Endothelial cell of umbilical vein (primary cell): Measurements from ENCODE around the gene RAP1GAP2. TPM values are rescaled to one million over a fixed set of nuclear protein-coding genes. Genes with fewer than 3 reads are reported as not detected.

Source experiments
- BruUV-seq: library from RNA; stranded (reverse); fragments of 400-500 nt; replicated peaks from 2 replicates; lab custom pipeline; 2021; lab: Mats Ljungman, UMichigan
- CTCF ChIA-PET: fragments of 300-600, 350-600 bp; sonication (Branson Sonifier 250); formaldehyde crosslinking; loops from one replicate; lab custom pipeline; 2021; ENCODE audit warnings: antibody characterized with exemption, inconsistent platforms; lab: Charles Lee
- POLR2A ChIA-PET: fragments of 300-600, 350-600 bp; sonication (Branson Sonifier 250); formaldehyde crosslinking; loops from one replicate; lab custom pipeline; 2021; ENCODE audit warnings: antibody characterized with exemption, inconsistent platforms; lab: Charles Lee
- DNase-seq: peaks from one replicate; pipeline ENCODE4 v3.0.0-alpha.2; 2011; ENCODE audit warnings: low read depth, low spot score
- FAIRE-seq: peaks from 2 replicates; lab custom pipeline; 2011; peaks lifted over from hg19 to GRCh38; lab: Jason Lieb, UNC
- H2AFZ ChIP-seq: 2 replicates; pipeline ENCODE4 v1.6.0; 2012; ENCODE audit warnings: low read depth, low read length, control low read depth, inconsistent platforms
- H3K27ac ChIP-seq: 2 replicates; pipeline ENCODE4 v1.5.1; 2011; ENCODE audit warnings: low read depth, mild to moderate bottlenecking, control low read depth, low read length, moderate library complexity; ENCODE audit not compliant: insufficient read depth
- H3K27me3 ChIP-seq, 2 experiments: 2 replicates each; pipeline versions ENCODE4 v1.6.0 to v1.6.1; 2011; ENCODE audit warnings: low read length in 2 of 2, mixed read lengths in 1 of 2; ENCODE audit not compliant: control insufficient read depth in 2 of 2, insufficient read depth in 2 of 2
- H3K36me3 ChIP-seq, 2 experiments: 2 replicates in 1 of 2; 3 replicates in 1 of 2; pipeline ENCODE4 v1.5.1; 2011; ENCODE audit warnings: low read length in 2 of 2, mild to moderate bottlenecking in 1 of 2, moderate library complexity in 1 of 2; ENCODE audit not compliant: control insufficient read depth in 2 of 2, insufficient read depth in 2 of 2; ENCODE audit errors: extremely low read depth in 1 of 2
- H3K4me1 ChIP-seq: 3 replicates; pipeline ENCODE4 v1.5.1; 2011; ENCODE audit warnings: mild to moderate bottlenecking, low read length; ENCODE audit not compliant: control insufficient read depth, insufficient read depth; ENCODE audit errors: extremely low read depth
- H3K4me2 ChIP-seq: 2 replicates; pipeline ENCODE4 v1.6.1; 2011; ENCODE audit warnings: low read length, control low read depth, mixed read lengths; ENCODE audit not compliant: insufficient read depth
- H3K4me3 ChIP-seq, 3 experiments: fragments of 200-600 bp in 1 of 3; sonication (generic), shearing (Covaris generic) in 1 of 3; replicated peaks in 1 of 3; 2 replicates each; pipeline ENCODE4 v1.5.1; 2011 to 2016; ENCODE audit warnings: control low read depth in 3 of 3, low read length in 3 of 3, mild to moderate bottlenecking in 2 of 3, inconsistent platforms in 1 of 3, low read depth in 1 of 3, moderate library complexity in 1 of 3; ENCODE audit not compliant: insufficient read depth in 1 of 3
- H3K79me2 ChIP-seq: 2 replicates; pipeline ENCODE4 v1.6.0; 2012; ENCODE audit warnings: low read length, inconsistent platforms; ENCODE audit not compliant: control insufficient read depth, insufficient read depth
- H3K9ac ChIP-seq: replicated peaks from 2 replicates; pipeline ENCODE3; 2011; ENCODE audit warnings: low read length, control low read depth; ENCODE audit not compliant: insufficient read depth; ENCODE audit errors: extremely low read depth
- H3K9me1 ChIP-seq: replicated peaks from 3 replicates; pipeline ENCODE4 v1.6.0; 2011; ENCODE audit warnings: mild to moderate bottlenecking, low read length; ENCODE audit not compliant: control insufficient read depth, insufficient read depth; ENCODE audit errors: extremely low read depth
- H3K9me3 ChIP-seq: replicated peaks from 2 replicates; pipeline ENCODE4 v1.5.1; 2012; ENCODE audit warnings: low read length, inconsistent platforms; ENCODE audit not compliant: control insufficient read depth, insufficient read depth
- H4K20me1 ChIP-seq: replicated peaks from 2 replicates; pipeline ENCODE3; 2011; ENCODE audit warnings: mild to moderate bottlenecking, low read length; ENCODE audit not compliant: control insufficient read depth, insufficient read depth; ENCODE audit errors: extremely low read depth
- EZH2 ChIP-seq: IDR thresholded peaks from 2 replicates; pipeline ENCODE4 v1.6.1; 2012; ENCODE audit warnings: borderline replicate concordance, low read depth, mild to moderate bottlenecking, moderate library complexity, low read length, inconsistent platforms; ENCODE audit not compliant: severe bottlenecking
- FOS ChIP-seq: IDR thresholded peaks from 2 replicates; pipeline ENCODE4 v1.6.1; 2011; ENCODE audit warnings: mild to moderate bottlenecking, low read length, moderate library complexity, borderline replicate concordance; ENCODE audit not compliant: insufficient read depth
- GATA2 ChIP-seq: IDR thresholded peaks from 2 replicates; pipeline ENCODE4 v1.7.0; 2011; ENCODE audit warnings: low read depth, mild to moderate bottlenecking, moderate library complexity, mixed read lengths, low read length; ENCODE audit not compliant: insufficient read length, insufficient read depth
- JUN ChIP-seq: IDR thresholded peaks from 2 replicates; pipeline ENCODE4 v1.6.1; 2011; ENCODE audit warnings: borderline replicate concordance, low read depth; ENCODE audit not compliant: insufficient read length, insufficient read depth
- MYC ChIP-seq: IDR thresholded peaks from one replicate; pipeline ENCODE4 v1.6.1; 2011; ENCODE audit warnings: mild to moderate bottlenecking, low read depth, low read length
- POLR2A ChIP-seq: IDR thresholded peaks from 2 replicates; pipeline ENCODE4 v1.6.1; 2012; ENCODE audit warnings: low read depth, mild to moderate bottlenecking, control low read depth, low read length
- POLR2AphosphoS5 ChIP-seq: IDR thresholded peaks from 2 replicates; pipeline ENCODE4 v1.6.1; 2012; ENCODE audit warnings: low read depth, mild to moderate bottlenecking, control low read depth, low read length, moderate library complexity; ENCODE audit not compliant: insufficient read depth
- dilution Hi-C: fragments of 300-500 bp; cut with MboI; formaldehyde crosslinking; loops from one replicate; pipeline ENCODE4 v1.15.0; 2019; ENCODE audit warnings: low sequenced_read_pairs; ENCODE audit not compliant: extremely low pct_ligation_motif_present
- intact Hi-C: fragments of 100-400 bp; cut with micrococcal nuclease; formaldehyde crosslinking; loops from one replicate; pipeline ENCODE4 v1.10.0; 2022
- polyA plus RNA-seq, 4 experiments: library from polyadenylated mRNA; depleted of rRNA in 3 of 4; stranded (reverse) in 3 of 4; unstranded in 1 of 4; fragments of >200 nt; gene quantifications; 2 replicates each; pipeline versions ENCODE4 v1.2.1 to v1.2.3, GENCODE V29; 2011 to 2012; ENCODE audit warnings: missing spikeins in 1 of 4
- total RNA-seq: library from RNA; stranded (reverse); gene quantifications from 2 replicates; pipeline ENCODE4 v1.2.3, GENCODE V29; 2021
- TF ChIP-seq, protein P1 (sequence below), 2 donors: IDR thresholded peaks; 1 replicate in 1 of 2; 2 replicates in 1 of 2; pipeline ENCODE4 v1.5.1; 2011; ENCODE audit warnings: low read length in 2 of 2, mild to moderate bottlenecking in 2 of 2, moderate library complexity in 2 of 2, control low read depth in 1 of 2, inconsistent platforms in 1 of 2, low read depth in 1 of 2; ENCODE audit not compliant: insufficient read depth in 1 of 2; ENCODE audit errors: extremely low read depth in 1 of 2
- TF ChIP-seq, protein P2 (sequence below): IDR thresholded peaks from 2 replicates; pipeline ENCODE4 v1.6.1; 2011; ENCODE audit not compliant: insufficient read depth, insufficient read length

RAP1GAP2 gene
- total and polyA plus RNA-seq, 2 donors (not counting 3 experiments of a cell fraction or from before 2014, with no cell fraction given) = 1.4 to 3.6 TPM

DNA sequence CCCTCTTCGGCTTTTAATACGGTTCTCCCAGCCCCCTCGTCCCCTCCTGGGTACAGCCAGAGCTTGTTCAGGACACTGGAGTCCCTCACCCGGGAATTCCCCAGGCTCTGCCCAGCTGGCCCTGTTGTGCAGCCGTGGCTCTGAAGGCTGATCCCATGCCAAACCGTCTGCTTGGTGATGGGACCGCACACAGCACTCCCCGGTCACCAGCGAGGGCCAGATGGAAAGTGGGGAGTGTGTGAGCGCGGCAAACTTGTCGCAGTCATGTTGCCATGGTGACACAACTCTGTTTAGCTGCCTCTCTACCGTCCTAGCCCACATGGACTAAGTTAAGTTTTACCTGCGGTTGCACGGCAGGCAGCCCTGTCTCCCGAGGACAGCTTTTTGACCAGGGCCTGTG is 107.9 kb downstream of the RAP1GAP2 start:
- CTCF ChIA-PET = interaction anchor here (1.2 kb wide), 1 partner anchor 109 kb away, joined by 3 read pairs; no protein-coding TSS in a partner anchor
- Histone ChIP-seq H2AFZ (no peak overlapping the region), H3K9ac (no peak overlapping the region), H3K4me2 (no peak overlapping the region), H3K27me3 (no peaks in the 10 kb centered on the region), H3K9me1 (no peaks in the 10 kb centered on the region), H3K4me1 (no peaks in the 10 kb centered on the region), H3K27ac (no peak overlapping the region), H3K4me3 (no peak overlapping the region), H3K36me3 (no peaks in the 10 kb centered on the region), H3K79me2 (no peaks in the 10 kb centered on the region), H3K9me3 (no peaks in the 10 kb centered on the region), H4K20me1 (no peaks in the 10 kb centered on the region)
- FAIRE-seq (no peak), DNase-seq (no peak)
- intact Hi-C loops (no loop called here), dilution Hi-C loops (no loop called here)
- TF ChIP-seq MYC (no peak), JUN (no peak), FOS (no peak), GATA2 (no peak), POLR2A (no peak), POLR2AphosphoS5 (no peak), EZH2 (no peak)
- TF ChIP-seq, protein P1, sequence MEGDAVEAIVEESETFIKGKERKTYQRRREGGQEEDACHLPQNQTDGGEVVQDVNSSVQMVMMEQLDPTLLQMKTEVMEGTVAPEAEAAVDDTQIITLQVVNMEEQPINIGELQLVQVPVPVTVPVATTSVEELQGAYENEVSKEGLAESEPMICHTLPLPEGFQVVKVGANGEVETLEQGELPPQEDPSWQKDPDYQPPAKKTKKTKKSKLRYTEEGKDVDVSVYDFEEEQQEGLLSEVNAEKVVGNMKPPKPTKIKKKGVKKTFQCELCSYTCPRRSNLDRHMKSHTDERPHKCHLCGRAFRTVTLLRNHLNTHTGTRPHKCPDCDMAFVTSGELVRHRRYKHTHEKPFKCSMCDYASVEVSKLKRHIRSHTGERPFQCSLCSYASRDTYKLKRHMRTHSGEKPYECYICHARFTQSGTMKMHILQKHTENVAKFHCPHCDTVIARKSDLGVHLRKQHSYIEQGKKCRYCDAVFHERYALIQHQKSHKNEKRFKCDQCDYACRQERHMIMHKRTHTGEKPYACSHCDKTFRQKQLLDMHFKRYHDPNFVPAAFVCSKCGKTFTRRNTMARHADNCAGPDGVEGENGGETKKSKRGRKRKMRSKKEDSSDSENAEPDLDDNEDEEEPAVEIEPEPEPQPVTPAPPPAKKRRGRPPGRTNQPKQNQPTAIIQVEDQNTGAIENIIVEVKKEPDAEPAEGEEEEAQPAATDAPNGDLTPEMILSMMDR (IDR thresholded peaks at IDR 0.05; ENCODE audit: extremely low read depth in 1 of 2, insufficient read depth in 1 of 2, low read depth in 1 of 2, low read length in 2 of 2) = no peak
- TF ChIP-seq, protein P2, sequence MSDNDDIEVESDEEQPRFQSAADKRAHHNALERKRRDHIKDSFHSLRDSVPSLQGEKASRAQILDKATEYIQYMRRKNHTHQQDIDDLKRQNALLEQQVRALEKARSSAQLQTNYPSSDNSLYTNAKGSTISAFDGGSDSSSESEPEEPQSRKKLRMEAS = no peak
- POLR2A ChIA-PET = no interaction called here
- BruUV-seq = no TSS peak
